ENCODE measurements around the gene TSHZ1. TPM values are rescaled to one million over a fixed set of nuclear protein-coding genes. Genes with fewer than 3 reads are reported as not detected.

TSHZ1 gene
- total and polyA plus RNA-seq, 12 donors = 6.8 to 25.0 (median 16.0) TPM

- Histone ChIP-seq H3K4me1 (replicated peaks in 1 of 2) (no peaks in the 10 kb centered on the region), H3K36me3 (replicated peaks in 1 of 2) (peaks cover 0 to 23% of the 10 kb centered on the region in 2 donors), H3K9me3 (replicated peaks in 1 of 3) (no peaks in the 10 kb centered on the region), H3K27me3 (no peaks in the 10 kb centered on the region), H3K27ac (no peak overlapping the region), H3K4me3 (no peak overlapping the region)
- WGBS, 4 donors = 88 to 98% (median 96%) methylated on average over 9 of the region's 9 CpGs
- no peak for TF ChIP-seq POLR2A (IDR thresholded peaks at IDR 0.05)
- no peak for TF ChIP-seq CTCF (IDR thresholded peaks at IDR 0.05)
- DNase-seq = no peak
- intact Hi-C loops (cut with DNase I) = no loop called here
Measured at GRCh38 chr18:75290737-75291358, 80.3 kb downstream of the TSHZ1 start.

- TF ChIP-seq CTCF (IDR thresholded peaks at IDR 0.05) (no peak), POLR2A (IDR thresholded peaks at IDR 0.05) (no peak)
- Histone ChIP-seq H3K27me3 (no peaks in the 10 kb centered on the region), H3K4me3 (no peak overlapping the region), H3K4me1 (replicated peaks in 1 of 2) (no peaks in the 10 kb centered on the region), H3K36me3 (replicated peaks in 1 of 2) (peaks cover 0 to 17% of the 10 kb centered on the region in 2 donors), H3K9me3 (replicated peaks in 1 of 3) (no peaks in the 10 kb centered on the region), H3K27ac (no peak overlapping the region)
- WGBS, 4 donors = 80 to 88% (median 84%) methylated on average over 8 to 9 of the region's 9 CpGs
- peak in 1 of 7 donors; percentile 34 for DNase-seq
- intact Hi-C loops (cut with DNase I) = no loop called here
Measured at GRCh38 chr18:75291460-75291859, 80.9 kb downstream of the TSHZ1 start.

GRCh38 chr18:75293591-75293990 lies 83.0 kb downstream of the TSHZ1 start:
- no peak overlapping the region for H3K27ac ChIP-seq
- no peaks in the 10 kb centered on the region for H3K27me3 ChIP-seq
- peak in 1 of 7 donors; percentile 36 for DNase-seq
- H3K9me3 ChIP-seq (replicated peaks in 1 of 3) = no peaks in the 10 kb centered on the region
- H3K4me3 ChIP-seq = no peak overlapping the region
- WGBS, 4 donors = 91 to 95% (median 93%) methylated on average over 9 of the region's 9 CpGs
- TF ChIP-seq CTCF (IDR thresholded peaks at IDR 0.05) (no peak), POLR2A (IDR thresholded peaks at IDR 0.05) (no peak)
- no peaks in the 10 kb centered on the region for H3K36me3 ChIP-seq (replicated peaks in 1 of 2)
- H3K4me1 ChIP-seq (replicated peaks in 1 of 2) = no peaks in the 10 kb centered on the region
- intact Hi-C loops (cut with DNase I) = no loop called here

GRCh38 chr18:75297731-75298130 lies 87.1 kb downstream of the TSHZ1 start:
- no peak for TF ChIP-seq CTCF (IDR thresholded peaks at IDR 0.05)
- TF ChIP-seq POLR2A (IDR thresholded peaks at IDR 0.05) = no peak
- 75 to 84% (median 81%) methylated on average over 8 of the region's 8 CpGs for whole genome bisulfite sequencing, 4 donors
- no peaks in the 10 kb centered on the region for H3K9me3 ChIP-seq (replicated peaks in 1 of 3)
- no peak overlapping the region for H3K4me3 ChIP-seq
- intact Hi-C loops (cut with DNase I) = no loop called here
- H3K27me3 ChIP-seq = no peaks in the 10 kb centered on the region
- H3K36me3 ChIP-seq (replicated peaks in 1 of 2) = no peaks in the 10 kb centered on the region
- no peaks in the 10 kb centered on the region for H3K4me1 ChIP-seq (replicated peaks in 1 of 2)
- DNase-seq = peak in 1 of 7 donors; percentile 27
- no peak overlapping the region for H3K27ac ChIP-seq
